ENCODE measurements around the gene KCNK1. TPM values are rescaled to one million over a fixed set of nuclear protein-coding genes. Genes with fewer than 3 reads are reported as not detected.

KCNK1 gene
- polyA plus RNA-seq, 1 donor (not counting 4 experiments of a cell fraction or from before 2014, with no cell fraction given), result 17.5 TPM

DNA sequence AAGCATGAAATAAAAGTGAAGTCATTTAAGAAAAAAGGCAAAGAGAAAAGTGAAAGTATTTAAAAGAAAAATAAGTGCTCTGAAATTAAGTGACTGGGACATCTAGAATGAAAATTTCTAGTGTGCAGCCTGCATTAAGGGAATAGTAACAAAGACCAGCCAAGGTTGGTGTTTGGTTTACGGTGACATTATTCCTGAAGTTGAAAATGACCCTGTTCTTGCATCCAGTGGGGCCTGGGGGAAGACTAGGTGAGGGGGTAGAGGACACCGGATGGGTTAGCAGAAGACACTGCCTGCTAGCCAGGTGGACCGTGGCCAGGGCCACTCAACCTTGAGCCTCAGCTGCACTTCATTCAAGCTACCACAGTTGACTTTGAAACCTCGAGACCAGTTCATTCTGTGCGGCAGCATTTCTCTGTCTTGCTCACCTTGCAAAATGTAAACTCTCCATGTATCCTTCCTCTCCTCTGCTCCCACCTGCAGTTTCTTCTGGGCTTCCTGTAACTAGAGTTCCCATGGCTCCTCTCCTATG is 14.3 kb upstream of the KCNK1 start:
- Histone ChIP-seq H3K9me1 (ENCODE audit: control insufficient read depth, extremely low read depth, insufficient read depth, low read length) (no peaks in the 10 kb centered on the region), H3K9me3 (ENCODE audit: control insufficient read depth, low read depth, low read length) (no peaks in the 10 kb centered on the region), H3K27ac (ENCODE audit: control insufficient read depth, insufficient read depth, low read length) (no peak overlapping the region), H3K36me3 (ENCODE audit: control insufficient read depth in 2 of 2, extremely low read depth in 1 of 2, insufficient read depth in 2 of 2, low read length in 2 of 2) (no peaks in the 10 kb centered on the region), H3K9ac (ENCODE audit: control insufficient read depth, extremely low read depth, insufficient read depth, low read length) (no peak overlapping the region), H3K4me1 (ENCODE audit: control insufficient read depth, extremely low read depth, insufficient read depth, low read length) (no peaks in the 10 kb centered on the region), H3K4me2 (ENCODE audit: control insufficient read depth, extremely low read depth, insufficient read depth, low read depth, low read length) (no peak overlapping the region), H4K20me1 (ENCODE audit: control insufficient read depth, extremely low read depth, insufficient read depth, low read length) (no peaks in the 10 kb centered on the region), H3K79me2 (ENCODE audit: control insufficient read depth, insufficient read depth, low read length) (no peaks in the 10 kb centered on the region), H2AFZ (ENCODE audit: control insufficient read depth, low read length) (no peak overlapping the region), H3K27me3 (ENCODE audit: control insufficient read depth, extremely low read depth, insufficient read depth, low read length) (peaks cover 5% of the 10 kb centered on the region), H3K4me3 (ENCODE audit: control insufficient read depth in 2 of 3, extremely low read depth in 1 of 3, insufficient read depth in 2 of 3, low read depth in 1 of 3, low read length in 3 of 3) (no peak overlapping the region)
- dilution Hi-C loops (cut with MboI; ENCODE audit: extremely low pct_ligation_motif_present, low sequenced_read_pairs), result no loop called here
- TF ChIP-seq, protein P1, sequence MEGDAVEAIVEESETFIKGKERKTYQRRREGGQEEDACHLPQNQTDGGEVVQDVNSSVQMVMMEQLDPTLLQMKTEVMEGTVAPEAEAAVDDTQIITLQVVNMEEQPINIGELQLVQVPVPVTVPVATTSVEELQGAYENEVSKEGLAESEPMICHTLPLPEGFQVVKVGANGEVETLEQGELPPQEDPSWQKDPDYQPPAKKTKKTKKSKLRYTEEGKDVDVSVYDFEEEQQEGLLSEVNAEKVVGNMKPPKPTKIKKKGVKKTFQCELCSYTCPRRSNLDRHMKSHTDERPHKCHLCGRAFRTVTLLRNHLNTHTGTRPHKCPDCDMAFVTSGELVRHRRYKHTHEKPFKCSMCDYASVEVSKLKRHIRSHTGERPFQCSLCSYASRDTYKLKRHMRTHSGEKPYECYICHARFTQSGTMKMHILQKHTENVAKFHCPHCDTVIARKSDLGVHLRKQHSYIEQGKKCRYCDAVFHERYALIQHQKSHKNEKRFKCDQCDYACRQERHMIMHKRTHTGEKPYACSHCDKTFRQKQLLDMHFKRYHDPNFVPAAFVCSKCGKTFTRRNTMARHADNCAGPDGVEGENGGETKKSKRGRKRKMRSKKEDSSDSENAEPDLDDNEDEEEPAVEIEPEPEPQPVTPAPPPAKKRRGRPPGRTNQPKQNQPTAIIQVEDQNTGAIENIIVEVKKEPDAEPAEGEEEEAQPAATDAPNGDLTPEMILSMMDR (optimal IDR thresholded peaks at IDR 0.05 in 1 of 3, IDR thresholded peaks at IDR 0.05 in 1 of 3, conservative IDR thresholded peaks at IDR 0.05 in 1 of 3; ENCODE audit: extremely low read depth in 1 of 3, insufficient read depth in 2 of 3, low read length in 3 of 3), result no peak
- no peak for TF ChIP-seq EZH2 (IDR thresholded peaks at IDR 0.05; ENCODE audit: low read length)
- DNase-seq (ENCODE audit: low read depth, low spot score), result no peak
- no peak for FAIRE-seq

DNA sequence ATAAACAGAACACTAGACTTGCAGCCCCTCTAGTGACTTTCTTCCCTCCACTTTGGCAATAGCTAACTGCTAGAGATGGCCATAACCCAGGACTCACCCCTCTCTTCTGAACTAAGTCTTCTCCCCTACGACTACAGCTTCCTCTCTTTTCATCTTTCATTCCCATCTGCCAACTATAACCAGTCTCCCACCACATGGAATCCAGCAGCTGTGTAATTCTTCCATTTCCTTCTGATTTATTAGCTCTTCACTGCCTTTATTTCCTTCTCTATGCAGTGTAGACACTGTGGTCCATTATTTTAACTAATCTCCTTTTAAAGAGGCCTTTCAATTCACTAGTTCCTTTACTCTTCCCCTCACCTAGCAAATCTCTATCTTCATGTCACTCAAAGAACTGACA is 13.4 kb upstream of the KCNK1 start:
- Histone ChIP-seq H3K27me3 (ENCODE audit: control insufficient read depth, extremely low read depth, insufficient read depth, low read length) (peaks cover 5% of the 10 kb centered on the region), H3K9me1 (ENCODE audit: control insufficient read depth, extremely low read depth, insufficient read depth, low read length) (no peaks in the 10 kb centered on the region), H3K4me3 (ENCODE audit: control insufficient read depth in 2 of 3, extremely low read depth in 1 of 3, insufficient read depth in 2 of 3, low read depth in 1 of 3, low read length in 3 of 3) (no peak overlapping the region), H2AFZ (ENCODE audit: control insufficient read depth, low read length) (no peak overlapping the region), H3K9me3 (ENCODE audit: control insufficient read depth, low read depth, low read length) (no peaks in the 10 kb centered on the region), H3K4me1 (ENCODE audit: control insufficient read depth, extremely low read depth, insufficient read depth, low read length) (no peaks in the 10 kb centered on the region), H3K36me3 (ENCODE audit: control insufficient read depth in 2 of 2, extremely low read depth in 1 of 2, insufficient read depth in 2 of 2, low read length in 2 of 2) (no peaks in the 10 kb centered on the region), H3K4me2 (ENCODE audit: control insufficient read depth, extremely low read depth, insufficient read depth, low read depth, low read length) (no peak overlapping the region), H3K79me2 (ENCODE audit: control insufficient read depth, insufficient read depth, low read length) (no peaks in the 10 kb centered on the region), H3K9ac (ENCODE audit: control insufficient read depth, extremely low read depth, insufficient read depth, low read length) (no peak overlapping the region), H4K20me1 (ENCODE audit: control insufficient read depth, extremely low read depth, insufficient read depth, low read length) (no peaks in the 10 kb centered on the region), H3K27ac (ENCODE audit: control insufficient read depth, insufficient read depth, low read length) (no peak overlapping the region)
- DNase-seq (ENCODE audit: low read depth, low spot score) (no peak), FAIRE-seq (no peak)
- dilution Hi-C loops (cut with MboI; ENCODE audit: extremely low pct_ligation_motif_present, low sequenced_read_pairs), result no loop called here
- TF ChIP-seq, protein P1 (optimal IDR thresholded peaks at IDR 0.05 in 1 of 3, IDR thresholded peaks at IDR 0.05 in 1 of 3, conservative IDR thresholded peaks at IDR 0.05 in 1 of 3; ENCODE audit: extremely low read depth in 1 of 3, insufficient read depth in 2 of 3, low read length in 3 of 3), result no peak
- TF ChIP-seq EZH2 (IDR thresholded peaks at IDR 0.05; ENCODE audit: low read length), result no peak
